Measurements from ENCODE around the gene PRDM16. TPM values are rescaled to one million over a fixed set of nuclear protein-coding genes. Genes with fewer than 3 reads are reported as not detected.

PRDM16 gene
- total RNA-seq, 1 experiment from 2014 or later = 0.04 TPM

GRCh38 chr1:3312898-3313575 is 244.0 kb downstream of the PRDM16 start:
- ATAC-seq (peak; percentile 100), DNase-seq (peak; percentile 99)
- POLR2A ChIA-PET (ENCODE audit: unreplicated experiment) = no interaction called here
- no peaks in the 10 kb centered on the region for H3K9me3 ChIP-seq (ENCODE audit: low read length)
- no peak overlapping the region for H3K4me3 ChIP-seq (ENCODE audit: low read length)
- no peaks in the 10 kb centered on the region for H3K79me2 ChIP-seq (ENCODE audit: low read length)
- CTCF ChIA-PET = no interaction called here
- no peaks in the 10 kb centered on the region for H3K36me3 ChIP-seq (ENCODE audit: low read depth, low read length)
- intact Hi-C loops (cut with micrococcal nuclease) = no loop called here
- H3K4me1 ChIP-seq (ENCODE audit: insufficient read depth, low read length) = peaks cover 10% of the 10 kb centered on the region
- H3K9me2 ChIP-seq (replicated peaks; ENCODE audit: low read length) = no peaks in the 10 kb centered on the region
- no peak for TF ChIP-seq CTCF (conservative IDR thresholded peaks at IDR 0.05; ENCODE audit: low read depth, low read length)
- TF ChIP-seq EZH2phosphoT487 (IDR thresholded peaks at IDR 0.05; ENCODE audit: borderline replicate concordance, low read length) = peak; percentile 59; the same call in 1 of the 2 replicates
- no peak for TF ChIP-seq EZH2 (IDR thresholded peaks at IDR 0.05; ENCODE audit: low read length, unreplicated experiment)
- H3F3A ChIP-seq (ENCODE audit: low read length, unreplicated experiment) = no peaks in the 10 kb centered on the region
- no peaks in the 10 kb centered on the region for H4K20me1 ChIP-seq (ENCODE audit: low read length)
- peaks cover 42% of the 10 kb centered on the region for H3K27me3 ChIP-seq (ENCODE audit: low read length)
- H3K27ac ChIP-seq (ENCODE audit: low read length) = no peak overlapping the region
- peak overlapping the region; percentile 39; the same call in 1 of the 2 replicates for H2AFZ ChIP-seq (ENCODE audit: low read length)
- BruUV-seq (replicated peaks) = no TSS peak
- no peak overlapping the region for H3K9ac ChIP-seq (ENCODE audit: low read length)
- peak overlapping the region; percentile 18 for H3K4me2 ChIP-seq (ENCODE audit: low read length)

GRCh38 chr1:3313576-3313950 is 244.6 kb downstream of the PRDM16 start:
- Histone ChIP-seq H3K79me2 (ENCODE audit: low read length) (no peaks in the 10 kb centered on the region), H3K9me3 (ENCODE audit: low read length) (no peaks in the 10 kb centered on the region), H4K20me1 (ENCODE audit: low read length) (no peaks in the 10 kb centered on the region), H3K9me2 (replicated peaks; ENCODE audit: low read length) (no peaks in the 10 kb centered on the region), H3F3A (ENCODE audit: low read length, unreplicated experiment) (no peaks in the 10 kb centered on the region), H2AFZ (ENCODE audit: low read length) (peak overlapping the region; percentile 39; the same call in 1 of the 2 replicates), H3K4me2 (ENCODE audit: low read length) (peak overlapping the region; percentile 18; the same call in 1 of the 2 replicates), H3K27ac (ENCODE audit: low read length) (no peak overlapping the region), H3K9ac (ENCODE audit: low read length) (no peak overlapping the region), H3K27me3 (ENCODE audit: low read length) (peaks cover 45% of the 10 kb centered on the region), H3K4me3 (ENCODE audit: low read length) (no peak overlapping the region), H3K36me3 (ENCODE audit: low read depth, low read length) (no peaks in the 10 kb centered on the region), H3K4me1 (ENCODE audit: insufficient read depth, low read length) (peaks cover 10% of the 10 kb centered on the region)
- ChIA-PET POLR2A (ENCODE audit: unreplicated experiment) (no interaction called here), CTCF (interaction anchor here (0.5 kb wide), 1 partner anchor 106 kb away, joined by 5 read pairs; no protein-coding TSS in a partner anchor)
- no peak for TF ChIP-seq EZH2 (IDR thresholded peaks at IDR 0.05; ENCODE audit: low read length, unreplicated experiment)
- TF ChIP-seq EZH2phosphoT487 (IDR thresholded peaks at IDR 0.05; ENCODE audit: borderline replicate concordance, low read length) = no peak
- no peak for TF ChIP-seq CTCF (conservative IDR thresholded peaks at IDR 0.05; ENCODE audit: low read depth, low read length)
- DNase-seq = peak; percentile 29
- ATAC-seq = peak; percentile 21
- intact Hi-C loops (cut with micrococcal nuclease) = no loop called here
- BruUV-seq (replicated peaks) = no TSS peak
